Activated CD8-positive, alpha-beta memory T cell treated with anti-CD3 and anti-CD28 coated beads, Interleukin-2, amount 50 U/mL, for 48 hours (primary cell): ENCODE measurements around the gene ERLIN1.
A peak's percentile ranks its signal among the peaks of the same experiment; 100 is the strongest.

Experiments used
- DNase-seq: peaks from one replicate; pipeline ENCODE4 v3.0.0-alpha.2; 2020

Gene ERLIN1

GRCh38 chr10:100185364-100186252 lies at the start of gene ERLIN1:
Gene ERLIN1, minus strand, starts transcription at chr10:100186029. Its CDS starts 403 bp downstream, at chr10:100185626.
- DNase-seq, result peak; percentile 97

GRCh38 chr10:100232101-100232500 lies 46.3 kb upstream of the ERLIN1 start:
- DNase-seq, result no peak

GRCh38 chr10:100229819-100230422 lies 44.1 kb upstream of the ERLIN1 start:
- DNase-seq, result no peak

- DNase-seq, result no peak
These were observed 38.0 kb upstream of the ERLIN1 start for GRCh38 chr10:100223879-100224278.

- DNase-seq, result no peak
These were observed 36.7 kb upstream of the ERLIN1 start for GRCh38 chr10:100222529-100222928.

- no peak for DNase-seq
These were observed 30.2 kb upstream of the ERLIN1 start for GRCh38 chr10:100216006-100216405.

GRCh38 chr10:100209303-100209702 lies 23.5 kb upstream of the ERLIN1 start:
- DNase-seq, result no peak

- DNase-seq, result no peak
These were observed 22.4 kb upstream of the ERLIN1 start for GRCh38 chr10:100208276-100208675.

- no peak for DNase-seq
These were observed 18.5 kb upstream of the ERLIN1 start for GRCh38 chr10:100204370-100204769.

- no peak for DNase-seq
These were observed 15.7 kb upstream of the ERLIN1 start for GRCh38 chr10:100201549-100201948.

GRCh38 chr10:100194711-100195110 lies 8.9 kb upstream of the ERLIN1 start:
- DNase-seq, result no peak

GRCh38 chr10:100192350-100192749 lies 6.5 kb upstream of the ERLIN1 start:
- DNase-seq, result no peak

GRCh38 chr10:100186253-100187212 lies 704 bp upstream of the ERLIN1 start:
- DNase-seq, result peak; percentile 62

GRCh38 chr10:100184840-100185239 lies 989 bp downstream of the ERLIN1 start:
- no peak for DNase-seq

GRCh38 chr10:100184426-100184825 lies 1.4 kb downstream of the ERLIN1 start:
- DNase-seq, result no peak

- no peak for DNase-seq
These were observed 2.3 kb downstream of the ERLIN1 start for GRCh38 chr10:100183481-100183880.

- no peak for DNase-seq
These were observed 2.9 kb downstream of the ERLIN1 start for GRCh38 chr10:100182908-100183307.

GRCh38 chr10:100182281-100182680 lies 3.5 kb downstream of the ERLIN1 start:
- DNase-seq, result no peak

GRCh38 chr10:100175875-100176274 lies 10.0 kb downstream of the ERLIN1 start:
- DNase-seq, result no peak

- no peak for DNase-seq
These were observed 10.8 kb downstream of the ERLIN1 start for GRCh38 chr10:100174699-100175677.

- no peak for DNase-seq
These were observed 12.8 kb downstream of the ERLIN1 start for GRCh38 chr10:100173035-100173434.

GRCh38 chr10:100172349-100172748 lies 13.5 kb downstream of the ERLIN1 start:
- DNase-seq, result no peak
